K562 (cell line): ENCODE results near the gene VEGFB. TPM values are rescaled to one million over a fixed set of nuclear protein-coding genes. Genes with fewer than 3 reads are reported as not detected.

Source experiments
- ESRRA ChIP-seq: fragments of 450-650 bp; IDR thresholded peaks from 2 replicates; pipeline ENCODE4 v1.6.1; 2014; ENCODE audit warnings: low read depth, mild to moderate bottlenecking, moderate library complexity, borderline replicate concordance
- FOS ChIP-seq: IDR thresholded peaks from 3 replicates; pipeline ENCODE4 v1.6.1; 2011; ENCODE audit not compliant: insufficient read length; ENCODE audit errors: extremely low read depth
- HDAC1 ChIP-seq, 2 experiments: fragments of 450-650 bp; IDR thresholded peaks; 2 replicates each; pipeline ENCODE4 v1.6.1; 2016 to 2017; ENCODE audit warnings: inconsistent platforms in 1 of 2, mild to moderate bottlenecking in 1 of 2, moderate library complexity in 1 of 2
- HMG20A ChIP-seq: fragments of 450-650 bp; formaldehyde crosslinking; conservative IDR thresholded peaks from 2 replicates; pipeline ENCODE4 v1.4.0; 2020; ENCODE audit warnings: mild to moderate bottlenecking, mixed read lengths
- KLF16 ChIP-seq: IDR thresholded peaks from 2 replicates; pipeline ENCODE4 v1.6.1; 2016; ENCODE audit warnings: antibody characterized with exemption
- MEF2D ChIP-seq: conservative IDR thresholded peaks from 2 replicates; pipeline ENCODE4 v1.6.1; 2016; ENCODE audit warnings: low read depth, missing genetic modification characterization, missing compliant biosample characterization
- MYBL2 ChIP-seq, 2 experiments: fragments of 450-650 bp in 1 of 2; sonication (generic) in 1 of 2; formaldehyde crosslinking in 1 of 2; IDR thresholded peaks; 2 replicates each; pipeline versions ENCODE4 v1.6.1 to v1.8.1; 2017 to 2022; ENCODE audit warnings: borderline replicate concordance in 1 of 2, inconsistent platforms in 1 of 2, low read depth in 1 of 2, mild to moderate bottlenecking in 1 of 2, missing genetic modification reagents in 1 of 2, moderate library complexity in 1 of 2
- PRMT5 ChIP-seq: sonication (generic); formaldehyde crosslinking; IDR thresholded peaks from 2 replicates; pipeline ENCODE4 v1.5.0; 2020; ENCODE audit warnings: missing genetic modification reagents
- SAFB ChIP-seq: fragments of 200-400 bp; formaldehyde crosslinking; IDR thresholded peaks from 2 replicates; pipeline ENCODE4 v1.6.1; 2017; ENCODE audit warnings: low read depth, low read length, borderline replicate concordance
- TEAD1 ChIP-seq, 2 experiments: fragments of 450-650 bp in 1 of 2; sonication (generic) in 1 of 2; formaldehyde crosslinking; IDR thresholded peaks; 2 replicates each; pipeline versions ENCODE4 v1.4.0 to v1.8.0; 2020 to 2022; ENCODE audit warnings: mild to moderate bottlenecking in 2 of 2, missing genetic modification reagents in 1 of 2
- ZFPM2 ChIP-seq: fragments of 250-450 bp; sonication (Bioruptor Pico); IDR thresholded peaks from 2 replicates; pipeline ENCODE4 v1.5.1; 2022; ENCODE audit warnings: mild to moderate bottlenecking
- ZFX ChIP-seq: sonication (generic); formaldehyde crosslinking; IDR thresholded peaks from 2 replicates; pipeline ENCODE4 v1.8.0; 2022; ENCODE audit warnings: mild to moderate bottlenecking, missing genetic modification reagents, moderate library complexity
- ZNF197 ChIP-seq: fragments of 200-800 bp; sonication (Bioruptor generic); IDR thresholded peaks from 2 replicates; pipeline ENCODE4 v1.6.1; 2016; ENCODE audit warnings: low read depth, missing genetic modification characterization, missing compliant biosample characterization
- polyA plus RNA-seq, 8 experiments: library from polyadenylated mRNA; depleted of rRNA in 4 of 8; stranded (reverse) in 5 of 8; unstranded in 3 of 8; fragments of >200 nt; fragmentation: Nextera tagmentation in 2 of 8; fragmentation: Illumina TruSeq in 1 of 8; extraction: Ambion mirVana in 2 of 8; extraction: Trizol in 1 of 8; gene quantifications; 2 replicates each; pipeline versions ENCODE4 v1.2.1 to v1.2.3, GENCODE V29; 2011 to 2014; ENCODE audit warnings: inconsistent platforms in 1 of 8, missing spikeins in 1 of 8
- total RNA-seq, 7 experiments: library from RNA; depleted of rRNA in 6 of 7; stranded (reverse); fragments of >200 nt in 6 of 7; fragmentation: Illumina TruSeq in 2 of 7; extraction: Trizol in 2 of 7; gene quantifications; 2 replicates each; pipeline versions ENCODE4 v1.2.1 to v1.2.3, GENCODE V29; 2011 to 2021; ENCODE audit warnings: low replicate concordance in 1 of 7
- TF ChIP-seq, protein P1 (sequence below): fragments of 450-650 bp; formaldehyde crosslinking; conservative IDR thresholded peaks from 2 replicates; pipeline ENCODE4 v1.4.0; 2022; ENCODE audit warnings: mild to moderate bottlenecking, missing genetic modification characterization
- TF ChIP-seq, protein P2 (sequence below): fragments of 250-450 bp; sonication (Bioruptor Pico); IDR thresholded peaks from 2 replicates; pipeline ENCODE4 v1.5.0; 2021; ENCODE audit warnings: mild to moderate bottlenecking, borderline replicate concordance
- TF ChIP-seq, protein P3 (sequence below): fragments of 200-800 bp; sonication (Bioruptor generic); IDR thresholded peaks from 2 replicates; pipeline ENCODE4 v1.6.1; 2016; ENCODE audit warnings: missing genetic modification characterization, missing compliant biosample characterization
- TF ChIP-seq, protein P4 (sequence below): fragments of 250-450 bp; sonication (Bioruptor Pico); IDR thresholded peaks from 2 replicates; pipeline ENCODE4 v1.8.0; 2021; ENCODE audit warnings: borderline replicate concordance, mild to moderate bottlenecking, moderate library complexity; ENCODE audit not compliant: poor library complexity, severe bottlenecking

The VEGFB gene
- total and polyA plus RNA-seq, 9 of the 15 experiments (the other 6 are each of a cell fraction or from before 2014, with no cell fraction given), result 11.0 to 83.4 (median 25.7) TPM

DNA sequence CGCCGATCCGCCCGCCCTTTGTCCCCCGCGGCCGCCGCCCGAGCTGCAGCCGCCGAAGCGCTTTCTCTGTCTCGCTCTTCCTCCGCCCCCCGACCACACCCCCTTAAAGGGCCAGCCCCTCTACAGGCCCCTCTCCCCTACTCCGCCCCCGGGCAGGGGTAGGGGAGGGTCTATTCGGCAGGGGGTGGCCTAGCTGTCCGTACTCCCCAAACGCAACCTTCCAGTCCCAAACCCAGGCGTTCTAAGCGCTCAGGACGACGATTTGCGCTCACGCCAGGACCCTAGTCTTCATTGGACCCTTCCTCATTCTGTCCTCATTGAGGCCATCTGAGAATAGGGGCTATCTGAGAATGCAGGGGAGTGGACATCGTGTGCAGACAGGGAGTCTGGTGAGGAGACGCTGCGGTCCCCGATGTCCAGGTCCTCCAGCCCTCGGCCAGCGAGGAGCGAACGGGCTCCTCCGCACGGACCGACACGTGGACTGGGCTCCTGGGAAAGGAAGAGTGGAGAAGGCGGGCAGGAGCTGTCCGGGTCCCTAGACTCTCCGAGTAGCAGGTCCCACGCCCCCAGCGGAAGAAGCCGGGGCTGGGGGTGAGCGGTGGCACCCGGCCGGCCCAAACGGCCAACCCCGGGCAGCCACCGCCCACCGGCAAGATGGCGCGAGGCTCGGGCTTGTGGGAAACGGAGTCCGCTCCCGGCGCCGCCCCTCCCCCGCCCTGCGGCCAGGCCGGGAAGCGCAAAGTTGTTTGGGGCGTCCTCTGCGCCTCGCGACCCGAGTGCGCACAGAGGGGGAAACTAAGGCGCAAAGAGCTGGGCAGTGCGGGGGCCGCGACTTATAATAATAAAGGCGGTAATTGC, 12.7 kb downstream of the VEGFB start, which contains the start of gene PPP1R14B (continued):
- TF ChIP-seq, protein P1, sequence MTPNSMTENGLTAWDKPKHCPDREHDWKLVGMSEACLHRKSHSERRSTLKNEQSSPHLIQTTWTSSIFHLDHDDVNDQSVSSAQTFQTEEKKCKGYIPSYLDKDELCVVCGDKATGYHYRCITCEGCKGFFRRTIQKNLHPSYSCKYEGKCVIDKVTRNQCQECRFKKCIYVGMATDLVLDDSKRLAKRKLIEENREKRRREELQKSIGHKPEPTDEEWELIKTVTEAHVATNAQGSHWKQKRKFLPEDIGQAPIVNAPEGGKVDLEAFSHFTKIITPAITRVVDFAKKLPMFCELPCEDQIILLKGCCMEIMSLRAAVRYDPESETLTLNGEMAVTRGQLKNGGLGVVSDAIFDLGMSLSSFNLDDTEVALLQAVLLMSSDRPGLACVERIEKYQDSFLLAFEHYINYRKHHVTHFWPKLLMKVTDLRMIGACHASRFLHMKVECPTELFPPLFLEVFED, result no peak
- TF ChIP-seq ZFX (CRISPR knock-in tag) (peak; percentile 89), FOS (no peak), MEF2D (no peak), ESRRA (no peak; the same call in 1 of the 2 replicates), KLF16 (0 out of 2 replicates have a peak, but pooled peaks have one; percentile 3), HMG20A (CRISPR knock-in tag) (no peak), SAFB (no peak), HDAC1 (IDR thresholded peaks at IDR 0.05) (peak in 1 of 2 experiments; percentile 96; a peak in 2 of 4 replicates), TEAD1 (CRISPR knock-in tag; IDR thresholded peaks at IDR 0.05) (peak in 1 of 2 experiments; percentile 75; a peak in 1 of 4 replicates), ZFPM2 (CRISPR knock-in tag) (no peak), PRMT5 (no peak), MYBL2 (IDR thresholded peaks at IDR 0.05; ENCODE audit: low read depth) (no peak), MYBL2 (CRISPR knock-in tag; IDR thresholded peaks at IDR 0.05; ENCODE audit: borderline replicate concordance) (no peak), ZNF197 (CRISPR knock-in tag) (no peak)
- TF ChIP-seq, protein P2, sequence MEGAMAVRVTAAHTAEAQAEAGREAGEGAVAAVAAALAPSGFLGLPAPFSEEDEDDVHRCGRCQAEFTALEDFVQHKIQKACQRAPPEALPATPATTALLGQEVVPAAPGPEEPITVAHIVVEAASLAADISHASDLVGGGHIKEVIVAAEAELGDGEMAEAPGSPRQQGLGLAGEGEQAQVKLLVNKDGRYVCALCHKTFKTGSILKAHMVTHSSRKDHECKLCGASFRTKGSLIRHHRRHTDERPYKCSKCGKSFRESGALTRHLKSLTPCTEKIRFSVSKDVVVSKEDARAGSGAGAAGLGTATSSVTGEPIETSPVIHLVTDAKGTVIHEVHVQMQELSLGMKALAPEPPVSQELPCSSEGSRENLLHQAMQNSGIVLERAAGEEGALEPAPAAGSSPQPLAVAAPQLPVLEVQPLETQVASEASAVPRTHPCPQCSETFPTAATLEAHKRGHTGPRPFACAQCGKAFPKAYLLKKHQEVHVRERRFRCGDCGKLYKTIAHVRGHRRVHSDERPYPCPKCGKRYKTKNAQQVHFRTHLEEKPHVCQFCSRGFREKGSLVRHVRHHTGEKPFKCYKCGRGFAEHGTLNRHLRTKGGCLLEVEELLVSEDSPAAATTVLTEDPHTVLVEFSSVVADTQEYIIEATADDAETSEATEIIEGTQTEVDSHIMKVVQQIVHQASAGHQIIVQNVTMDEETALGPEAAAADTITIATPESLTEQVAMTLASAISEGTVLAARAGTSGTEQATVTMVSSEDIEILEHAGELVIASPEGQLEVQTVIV (CRISPR knock-in tag), result no peak
- TF ChIP-seq, protein P3, sequence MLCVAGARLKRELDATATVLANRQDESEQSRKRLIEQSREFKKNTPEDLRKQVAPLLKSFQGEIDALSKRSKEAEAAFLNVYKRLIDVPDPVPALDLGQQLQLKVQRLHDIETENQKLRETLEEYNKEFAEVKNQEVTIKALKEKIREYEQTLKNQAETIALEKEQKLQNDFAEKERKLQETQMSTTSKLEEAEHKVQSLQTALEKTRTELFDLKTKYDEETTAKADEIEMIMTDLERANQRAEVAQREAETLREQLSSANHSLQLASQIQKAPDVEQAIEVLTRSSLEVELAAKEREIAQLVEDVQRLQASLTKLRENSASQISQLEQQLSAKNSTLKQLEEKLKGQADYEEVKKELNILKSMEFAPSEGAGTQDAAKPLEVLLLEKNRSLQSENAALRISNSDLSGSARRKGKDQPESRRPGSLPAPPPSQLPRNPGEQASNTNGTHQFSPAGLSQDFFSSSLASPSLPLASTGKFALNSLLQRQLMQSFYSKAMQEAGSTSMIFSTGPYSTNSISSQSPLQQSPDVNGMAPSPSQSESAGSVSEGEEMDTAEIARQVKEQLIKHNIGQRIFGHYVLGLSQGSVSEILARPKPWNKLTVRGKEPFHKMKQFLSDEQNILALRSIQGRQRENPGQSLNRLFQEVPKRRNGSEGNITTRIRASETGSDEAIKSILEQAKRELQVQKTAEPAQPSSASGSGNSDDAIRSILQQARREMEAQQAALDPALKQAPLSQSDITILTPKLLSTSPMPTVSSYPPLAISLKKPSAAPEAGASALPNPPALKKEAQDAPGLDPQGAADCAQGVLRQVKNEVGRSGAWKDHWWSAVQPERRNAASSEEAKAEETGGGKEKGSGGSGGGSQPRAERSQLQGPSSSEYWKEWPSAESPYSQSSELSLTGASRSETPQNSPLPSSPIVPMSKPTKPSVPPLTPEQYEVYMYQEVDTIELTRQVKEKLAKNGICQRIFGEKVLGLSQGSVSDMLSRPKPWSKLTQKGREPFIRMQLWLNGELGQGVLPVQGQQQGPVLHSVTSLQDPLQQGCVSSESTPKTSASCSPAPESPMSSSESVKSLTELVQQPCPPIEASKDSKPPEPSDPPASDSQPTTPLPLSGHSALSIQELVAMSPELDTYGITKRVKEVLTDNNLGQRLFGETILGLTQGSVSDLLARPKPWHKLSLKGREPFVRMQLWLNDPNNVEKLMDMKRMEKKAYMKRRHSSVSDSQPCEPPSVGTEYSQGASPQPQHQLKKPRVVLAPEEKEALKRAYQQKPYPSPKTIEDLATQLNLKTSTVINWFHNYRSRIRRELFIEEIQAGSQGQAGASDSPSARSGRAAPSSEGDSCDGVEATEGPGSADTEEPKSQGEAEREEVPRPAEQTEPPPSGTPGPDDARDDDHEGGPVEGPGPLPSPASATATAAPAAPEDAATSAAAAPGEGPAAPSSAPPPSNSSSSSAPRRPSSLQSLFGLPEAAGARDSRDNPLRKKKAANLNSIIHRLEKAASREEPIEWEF (CRISPR knock-in tag), result no peak
- TF ChIP-seq, protein P4, sequence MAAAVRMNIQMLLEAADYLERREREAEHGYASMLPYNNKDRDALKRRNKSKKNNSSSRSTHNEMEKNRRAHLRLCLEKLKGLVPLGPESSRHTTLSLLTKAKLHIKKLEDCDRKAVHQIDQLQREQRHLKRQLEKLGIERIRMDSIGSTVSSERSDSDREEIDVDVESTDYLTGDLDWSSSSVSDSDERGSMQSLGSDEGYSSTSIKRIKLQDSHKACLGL (CRISPR knock-in tag), result no peak
